SK-N-SH (cell line): ENCODE results near the gene ANAPC5. TPM values are rescaled to one million over a fixed set of nuclear protein-coding genes. Genes with fewer than 3 reads are reported as not detected.

Experiments
- CTCF ChIA-PET: fragments of 300-600, 350-600 bp; formaldehyde crosslinking; extraction: SDS; loops from one replicate; lab custom pipeline; 2021; lab: Yijun Ruan, JAX
- POLR2A ChIA-PET: fragments of 350-600 bp; sonication (Branson Sonifier 250); formaldehyde crosslinking; extraction: SDS; loops from one replicate; lab custom pipeline; 2020; ENCODE audit warnings: antibody characterized with exemption, inconsistent platforms; lab: Yijun Ruan, JAX
- DNase-seq: peaks from one replicate; pipeline ENCODE4 v3.0.0; 2012
- H2AFZ ChIP-seq: fragments of 200-600 bp; sonication (generic); 2 replicates; pipeline ENCODE4 v1.8.1; 2016; ENCODE audit warnings: antibody characterized with exemption, mild to moderate bottlenecking, low read depth
- H3F3A ChIP-seq: fragments of 200-600 bp; sonication (generic); replicated peaks from 2 replicates; pipeline ENCODE3; 2016; ENCODE audit warnings: antibody characterized with exemption, mild to moderate bottlenecking; ENCODE audit not compliant: insufficient read depth
- H3K27ac ChIP-seq, 2 experiments: fragments of 200-500 bp in 1 of 2; fragments of 200-600 bp in 1 of 2; sonication (Bioruptor generic) in 1 of 2; sonication (generic), shearing (Covaris generic) in 1 of 2; 2 replicates each; pipeline versions ENCODE4 v1.5.1 to v1.6.1; 2014 to 2016; ENCODE audit warnings: low read depth in 2 of 2, inconsistent platforms in 1 of 2, low read length in 1 of 2, mild to moderate bottlenecking in 1 of 2, mixed read lengths in 1 of 2
- H3K27me3 ChIP-seq: fragments of 200-600 bp; sonication (generic), shearing (Covaris generic); 2 replicates; pipeline ENCODE4 v1.6.1; 2016; ENCODE audit warnings: mixed run types; ENCODE audit not compliant: insufficient read depth
- H3K36me3 ChIP-seq, 2 experiments: fragments of 200-500 bp in 1 of 2; fragments of 200-600 bp in 1 of 2; sonication (Bioruptor generic) in 1 of 2; sonication (generic) in 1 of 2; replicated peaks in 1 of 2; 2 replicates each; pipeline versions ENCODE3 to v1.5.1; 2014 to 2016; ENCODE audit warnings: low read length in 1 of 2, mild to moderate bottlenecking in 1 of 2; ENCODE audit not compliant: insufficient read depth in 2 of 2, control insufficient read depth in 1 of 2
- H3K4me1 ChIP-seq, 2 experiments: fragments of 200-500 bp in 1 of 2; fragments of 200-600 bp in 1 of 2; sonication (Bioruptor generic) in 1 of 2; sonication (generic), shearing (Covaris generic) in 1 of 2; 2 replicates each; pipeline versions ENCODE4 v1.5.1 to v1.6.1; 2014 to 2016; ENCODE audit warnings: low read depth in 1 of 2, low read length in 1 of 2, mixed run types in 1 of 2; ENCODE audit not compliant: insufficient read depth in 2 of 2, control insufficient read depth in 1 of 2
- H3K4me2 ChIP-seq: fragments of 200-600 bp; sonication (generic), shearing (Covaris generic); 2 replicates; pipeline ENCODE4 v1.6.1; 2017; ENCODE audit warnings: mixed run types
- H3K4me3 ChIP-seq, 2 experiments: fragments of 200-500 bp in 1 of 2; fragments of 200-600 bp in 1 of 2; sonication (Bioruptor generic) in 1 of 2; sonication (generic), shearing (Covaris generic) in 1 of 2; 2 replicates each; pipeline versions ENCODE4 v1.5.1 to v1.8.1; 2014 to 2016; ENCODE audit warnings: low read depth in 2 of 2, inconsistent platforms in 1 of 2, low read length in 1 of 2, mild to moderate bottlenecking in 1 of 2, mixed read lengths in 1 of 2, moderate library complexity in 1 of 2
- H3K79me2 ChIP-seq: fragments of 200-600 bp; sonication (generic); 2 replicates; pipeline ENCODE4 v1.8.1; 2017; ENCODE audit warnings: mild to moderate bottlenecking; ENCODE audit not compliant: insufficient read depth
- H3K9ac ChIP-seq: fragments of 200-600 bp; sonication (generic); 2 replicates; pipeline ENCODE4 v1.6.1; 2017; ENCODE audit warnings: mixed run types
- H3K9me2 ChIP-seq: fragments of 200-600 bp; sonication (generic); 2 replicates; pipeline ENCODE4 v1.6.1; 2017; ENCODE audit warnings: mixed run types
- H3K9me3 ChIP-seq: fragments of 200-600 bp; sonication (generic); 2 replicates; pipeline ENCODE4 v1.6.1; 2017; ENCODE audit warnings: mixed run types, mild to moderate bottlenecking, moderate library complexity
- H4K20me1 ChIP-seq: fragments of 200-600 bp; sonication (generic); 2 replicates; pipeline ENCODE4 v1.6.1; 2017; ENCODE audit warnings: mild to moderate bottlenecking, mixed run types; ENCODE audit not compliant: insufficient read depth
- CHD2 ChIP-seq: fragments of 150-350 bp; IDR thresholded peaks from 2 replicates; pipeline ENCODE4 v1.6.1; 2018; ENCODE audit warnings: low read length; ENCODE audit not compliant: partially characterized antibody
- EP300 ChIP-seq, 2 experiments: IDR thresholded peaks; 2 replicates each; pipeline versions ENCODE4 v1.4.0 to v1.6.1; 2012; ENCODE audit warnings: borderline replicate concordance in 1 of 2, low read depth in 1 of 2, low read length in 1 of 2
- FOSL2 ChIP-seq: IDR thresholded peaks from 2 replicates; pipeline ENCODE4 v1.4.0; 2012; ENCODE audit warnings: low read depth, mild to moderate bottlenecking, moderate library complexity, borderline replicate concordance
- FOXM1 ChIP-seq: IDR thresholded peaks from 2 replicates; pipeline ENCODE4 v1.4.0; 2012; ENCODE audit warnings: low read depth, mild to moderate bottlenecking
- IRF3 ChIP-seq: fragments of 150-350 bp; IDR thresholded peaks from 2 replicates; pipeline ENCODE4 v1.6.1; 2016; ENCODE audit warnings: mild to moderate bottlenecking, low read depth, low read length
- MAX ChIP-seq: IDR thresholded peaks from 2 replicates; pipeline ENCODE4 v1.4.0; 2012; ENCODE audit warnings: low read depth
- MEF2A ChIP-seq: IDR thresholded peaks from 2 replicates; pipeline ENCODE4 v1.4.0; 2012; ENCODE audit warnings: low read depth, borderline replicate concordance
- NFIC ChIP-seq: IDR thresholded peaks from 2 replicates; pipeline ENCODE4 v1.4.0; 2012; ENCODE audit warnings: borderline replicate concordance
- PBX3 ChIP-seq: IDR thresholded peaks from 2 replicates; pipeline ENCODE4; 2012
- RAD21 ChIP-seq: IDR thresholded peaks from 2 replicates; pipeline ENCODE4 v1.6.1; 2012; ENCODE audit warnings: mild to moderate bottlenecking, low read length
- SIN3A ChIP-seq: IDR thresholded peaks from 2 replicates; pipeline ENCODE4 v1.6.1; 2012; ENCODE audit warnings: low read depth, mild to moderate bottlenecking, low read length, moderate library complexity, borderline replicate concordance
- SMC3 ChIP-seq: IDR thresholded peaks from 2 replicates; pipeline ENCODE4 v1.6.1; 2012; ENCODE audit warnings: low read depth, low read length, improper control_type of control experiment
- TEAD4 ChIP-seq: IDR thresholded peaks from 2 replicates; pipeline ENCODE4 v1.4.0; 2012; ENCODE audit warnings: mild to moderate bottlenecking, borderline replicate concordance; ENCODE audit not compliant: insufficient read depth
- USF2 ChIP-seq: fragments of 150-350 bp; IDR thresholded peaks from 2 replicates; pipeline ENCODE4 v1.6.1; 2017; ENCODE audit warnings: antibody characterized with exemption, low read length, low read depth, borderline replicate concordance
- ZBTB33 ChIP-seq: IDR thresholded peaks from 2 replicates; pipeline ENCODE4 v1.4.0; 2012; ENCODE audit warnings: low read depth, borderline replicate concordance
- WGBS: methylation state at CpG from one replicate; pipeline ENCODE4 v1.1.6; 2017; ENCODE audit warnings: low lambda C conversion rate; 5-methylcytosine and 5-hydroxymethylcytosine counted together
- polyA plus RNA-seq, 3 experiments: library from polyadenylated mRNA; depleted of rRNA; stranded (reverse); fragments of >200 nt; gene quantifications; 2 replicates each; pipeline ENCODE4 v1.2.3, GENCODE V29; 2012

The ANAPC5 gene
- polyA plus RNA-seq, 1 of the 3 experiments (the other 2 are of a cell fraction), result 110 TPM

- Histone ChIP-seq H2AFZ (no peak overlapping the region), H3K79me2 (peaks cover 32% of the 10 kb centered on the region), H3K27me3 (no peaks in the 10 kb centered on the region), H3K4me1 (no peaks in the 10 kb centered on the region), H3K36me3 (peaks cover 37 to 49% of the 10 kb centered on the region in 2 experiments), H3K9me2 (no peaks in the 10 kb centered on the region), H3K9me3 (no peaks in the 10 kb centered on the region), H4K20me1 (peaks cover 4% of the 10 kb centered on the region; the same call in 1 of the 2 replicates), H3K4me3 (no peak overlapping the region), H3K9ac (no peak overlapping the region), H3K4me2 (no peak overlapping the region), H3F3A (no peaks in the 10 kb centered on the region), H3K27ac (no peak overlapping the region)
- WGBS, result 84% methylated on average over 4 of the region's 4 CpGs
- DNase-seq, result no peak
- POLR2A ChIA-PET, result no interaction called here
- CTCF ChIA-PET, result interaction anchor here (1.4 to 3.4 kb wide), 2 partner anchors 10 to 11 kb away, joined by 10 to 20 read pairs; no protein-coding TSS in a partner anchor
- TF ChIP-seq ZBTB33 (no peak), NFIC (no peak), RAD21 (no peak), SMC3 (no peak), TEAD4 (no peak), MAX (no peak), IRF3 (no peak), EP300 (IDR thresholded peaks at IDR 0.05; ENCODE audit: borderline replicate concordance in 1 of 2, low read depth in 1 of 2, low read length in 1 of 2) (no peak), USF2 (no peak), FOXM1 (no peak), MEF2A (no peak), SIN3A (no peak), FOSL2 (no peak), CHD2 (no peak), PBX3 (no peak)
Observed at GRCh38 chr12:121345151-121345815, 6.9 kb downstream of the ANAPC5 start.
